ENCODE data around the gene ACOXL.

ACOXL gene

GRCh38 chr2:110858135-110858725 lies 125.9 kb downstream of the ACOXL start:
- DNase-seq, result no peak

DNA sequence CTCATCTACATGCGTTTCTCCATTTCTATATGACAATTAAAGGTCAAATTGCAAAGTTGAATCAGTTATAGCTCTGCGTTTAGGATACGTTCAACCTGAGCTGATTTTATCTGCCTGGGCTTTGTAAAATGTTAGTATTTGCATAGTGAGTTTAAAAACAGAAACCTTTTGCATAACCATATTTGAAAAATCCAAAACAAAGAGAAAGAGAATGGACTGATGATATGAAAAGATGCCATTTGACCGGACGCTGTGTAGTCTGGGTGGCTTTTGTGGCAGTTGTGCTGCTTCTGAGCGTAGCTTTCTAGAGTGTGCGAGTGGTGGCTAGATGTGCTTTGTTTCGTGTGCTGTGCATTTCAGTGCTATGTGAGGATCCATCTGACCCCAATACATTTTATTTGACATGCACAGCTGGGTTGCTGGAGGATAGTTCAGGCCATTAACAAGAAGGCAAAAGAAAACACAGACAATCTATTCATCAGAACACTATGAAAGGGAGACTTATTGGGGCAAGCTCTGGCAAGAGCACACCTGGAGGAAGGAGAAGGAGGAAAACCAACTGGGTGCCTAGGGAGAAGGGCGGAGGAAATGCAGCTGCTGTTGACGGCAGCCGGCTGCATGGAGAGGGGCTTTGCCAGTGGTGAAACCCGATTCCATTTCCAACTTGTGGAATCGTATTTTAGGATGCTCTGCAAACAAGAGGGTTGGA lies 126.8 kb downstream of the ACOXL start:
- no peak for DNase-seq

DNA sequence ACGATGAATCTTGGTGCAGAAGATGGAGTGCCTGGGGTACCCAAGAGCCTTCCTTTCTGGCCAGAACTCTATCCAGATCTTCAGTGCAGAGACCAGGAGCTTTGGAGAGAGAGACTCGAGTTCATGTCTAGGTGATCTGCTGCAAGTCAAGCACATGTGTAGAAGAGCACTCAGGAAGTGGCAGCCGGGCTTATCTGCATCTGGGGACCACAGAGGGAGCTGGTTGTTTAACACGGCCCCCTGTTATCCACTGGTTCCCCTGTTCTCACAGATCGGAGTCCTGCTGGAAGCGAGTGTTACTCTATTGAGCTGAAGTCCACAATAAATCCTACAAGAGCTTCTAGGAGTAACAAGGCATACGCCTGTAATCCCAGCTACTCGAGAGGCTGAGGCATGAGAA lies 128.3 kb downstream of the ACOXL start:
- no peak for DNase-seq

GRCh38 chr2:110861616-110862260 lies 129.4 kb downstream of the ACOXL start:
- DNase-seq, result no peak

- DNase-seq, result peak; percentile 26 to 57 (median 42)
These were observed 131.4 kb downstream of the ACOXL start for GRCh38 chr2:110863726-110864125.

DNA sequence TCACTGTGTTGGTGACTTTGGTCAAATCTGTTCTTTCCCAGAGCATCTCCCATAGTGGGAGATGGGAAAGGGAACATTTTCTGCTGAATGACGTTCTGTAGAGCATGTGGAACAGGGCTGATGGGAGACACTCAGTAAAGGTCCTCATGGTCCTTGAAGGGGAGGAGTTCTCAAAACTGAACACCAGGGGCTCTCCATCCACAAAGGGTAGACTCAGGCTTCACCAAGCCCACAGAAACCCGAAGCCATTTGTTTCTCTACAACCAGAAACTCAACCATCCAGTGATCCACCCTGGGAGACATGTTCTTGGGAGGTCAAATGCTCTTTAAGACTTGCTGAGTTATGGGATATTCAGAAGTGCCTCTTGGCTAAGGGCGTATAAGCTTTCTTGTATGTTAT lies 131.8 kb downstream of the ACOXL start:
- no peak for DNase-seq

DNA sequence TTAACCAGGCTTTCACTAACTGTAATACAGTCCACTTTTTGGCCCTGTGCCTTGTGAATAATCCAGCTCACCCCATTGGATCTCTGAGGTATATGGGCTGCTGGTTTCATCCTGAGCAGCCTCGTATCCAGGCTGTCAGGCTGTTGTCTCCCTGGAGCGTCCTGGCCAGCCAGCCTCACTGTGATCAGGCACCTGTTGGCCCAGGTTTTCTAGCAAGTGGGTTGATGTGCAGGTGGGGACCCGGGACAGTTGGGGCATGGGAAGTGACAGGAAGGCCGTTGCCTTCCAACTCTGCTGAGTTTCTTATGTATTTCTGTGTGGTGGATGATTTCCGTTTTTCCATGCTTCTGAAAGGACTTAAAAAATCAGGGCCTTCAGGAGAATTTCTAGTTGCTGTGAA lies 132.4 kb downstream of the ACOXL start:
- no peak for DNase-seq

GRCh38 chr2:110865188-110865587 lies 132.8 kb downstream of the ACOXL start:
- no peak for DNase-seq

GRCh38 chr2:110866045-110866444 lies 133.7 kb downstream of the ACOXL start:
- no peak for DNase-seq

GRCh38 chr2:110866466-110866865 lies 134.1 kb downstream of the ACOXL start:
- no peak for DNase-seq

DNA sequence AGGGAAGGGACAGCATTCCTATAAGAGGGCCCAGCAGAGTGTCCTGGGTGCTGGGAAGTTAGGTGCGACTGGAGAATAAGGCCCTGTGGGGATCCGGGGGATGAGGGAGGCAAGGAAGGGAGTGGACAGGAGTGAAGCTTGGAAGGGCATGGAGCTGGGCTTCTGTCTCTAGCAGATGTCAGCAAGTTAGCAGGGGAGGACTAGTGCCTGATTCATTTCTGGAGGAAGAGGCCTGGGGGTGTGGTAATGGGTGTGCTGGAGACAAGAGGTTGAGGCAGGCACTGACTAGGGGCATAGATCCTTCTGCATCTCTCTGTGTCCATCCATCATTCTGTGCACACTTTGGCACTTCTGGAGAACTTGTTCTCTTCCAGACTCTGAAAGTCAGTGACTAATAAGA lies 134.7 kb downstream of the ACOXL start:
- DNase-seq, result no peak

- DNase-seq, result no peak
These were observed 136.6 kb downstream of the ACOXL start for GRCh38 chr2:110868971-110869370.

DNA sequence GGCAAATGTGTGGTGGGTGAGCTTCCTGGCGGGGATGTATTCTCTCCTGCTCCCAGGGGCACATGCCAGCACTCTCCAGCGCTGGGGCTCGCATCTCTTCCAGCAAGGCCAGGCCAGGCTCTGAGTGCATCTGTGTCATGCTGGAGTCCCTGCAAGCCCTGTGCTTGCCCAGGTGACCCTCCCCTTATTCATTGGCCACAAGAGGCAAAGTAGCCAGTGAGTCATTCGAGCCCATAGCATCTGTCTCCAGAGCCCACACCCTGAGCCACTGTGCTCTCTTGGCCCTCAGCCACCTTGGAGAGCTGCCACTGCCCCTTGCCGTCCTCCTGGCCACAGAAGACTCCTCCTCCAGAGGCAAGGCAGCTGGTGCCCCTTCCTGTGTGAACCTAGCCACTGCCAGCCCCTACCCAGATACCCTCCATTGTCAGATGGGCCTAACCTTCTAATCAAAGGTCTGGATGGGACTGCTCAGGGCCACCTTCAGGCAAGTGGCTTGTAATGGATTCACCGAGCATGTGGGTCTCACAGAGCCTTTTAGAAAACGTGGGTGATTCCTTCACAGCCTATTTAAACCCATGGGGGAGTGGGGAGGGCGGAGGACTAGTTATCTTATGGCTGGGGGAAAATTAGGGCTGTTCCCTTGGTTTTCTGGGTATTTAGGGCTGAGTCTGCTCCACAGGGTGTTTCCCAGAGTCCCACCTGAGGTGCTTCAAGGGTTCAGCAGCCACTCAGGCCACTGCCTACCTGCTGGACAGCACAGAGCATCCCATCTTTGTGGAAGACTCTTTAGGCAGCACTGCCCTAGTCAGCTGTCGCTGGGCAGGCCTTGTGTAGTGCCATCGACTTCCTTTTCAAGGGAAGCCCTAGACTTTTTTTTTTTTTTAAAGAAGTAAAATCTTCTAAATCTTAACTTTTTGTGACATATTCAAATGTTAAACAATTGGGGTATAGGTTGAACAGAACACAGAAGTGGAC lies 137.4 kb downstream of the ACOXL start:
- peak in 2 of 4 experiments; percentile 18 for DNase-seq

DNA sequence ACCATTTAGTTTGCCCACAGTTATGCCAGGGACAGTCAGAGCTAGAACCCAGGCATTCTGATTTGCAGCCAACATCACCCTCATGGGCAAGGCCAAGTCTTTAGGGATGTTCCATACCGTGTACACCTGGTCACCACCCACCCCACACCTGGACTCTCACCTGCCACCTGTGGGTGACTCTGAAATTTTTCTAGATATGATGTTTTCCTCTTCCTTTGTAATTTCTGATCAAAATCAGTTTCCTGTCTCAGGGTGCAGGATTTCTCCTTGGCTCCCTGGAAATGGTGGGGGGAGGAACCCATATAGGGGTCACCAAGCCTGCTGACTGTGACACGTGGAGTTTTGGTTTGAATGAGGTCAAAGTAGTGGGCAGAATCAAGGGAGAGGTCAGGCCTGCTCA lies 138.2 kb downstream of the ACOXL start:
- no peak for DNase-seq

- peak in 3 of 4 experiments; percentile 26 to 37 (median 33) for DNase-seq
These were observed 139.3 kb downstream of the ACOXL start for GRCh38 chr2:110871637-110872036.

- no peak for DNase-seq
These were observed 140.1 kb downstream of the ACOXL start for GRCh38 chr2:110872521-110872920.

DNA sequence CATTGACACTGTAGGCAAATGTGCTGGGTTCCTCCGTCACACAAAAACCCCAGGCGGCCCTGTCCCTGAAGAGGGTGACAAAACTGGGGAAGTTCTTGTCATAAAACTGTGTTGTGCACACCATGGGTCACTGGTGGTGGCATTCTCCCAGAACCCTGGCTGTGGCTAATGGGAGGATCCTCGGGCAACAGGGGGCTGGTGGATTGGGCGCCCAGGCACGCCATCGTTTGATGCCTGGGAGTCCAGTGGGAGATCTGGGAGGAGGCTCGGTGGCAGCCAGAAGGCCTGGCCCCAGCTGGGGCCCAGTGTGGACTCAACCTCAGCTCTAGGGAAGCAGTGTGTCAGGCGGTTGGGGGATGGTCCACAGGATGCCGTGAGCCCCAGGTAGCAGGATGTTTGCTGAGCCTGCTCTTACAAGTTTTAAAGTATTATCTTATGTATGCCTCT lies 140.7 kb downstream of the ACOXL start:
- no peak for DNase-seq

DNA sequence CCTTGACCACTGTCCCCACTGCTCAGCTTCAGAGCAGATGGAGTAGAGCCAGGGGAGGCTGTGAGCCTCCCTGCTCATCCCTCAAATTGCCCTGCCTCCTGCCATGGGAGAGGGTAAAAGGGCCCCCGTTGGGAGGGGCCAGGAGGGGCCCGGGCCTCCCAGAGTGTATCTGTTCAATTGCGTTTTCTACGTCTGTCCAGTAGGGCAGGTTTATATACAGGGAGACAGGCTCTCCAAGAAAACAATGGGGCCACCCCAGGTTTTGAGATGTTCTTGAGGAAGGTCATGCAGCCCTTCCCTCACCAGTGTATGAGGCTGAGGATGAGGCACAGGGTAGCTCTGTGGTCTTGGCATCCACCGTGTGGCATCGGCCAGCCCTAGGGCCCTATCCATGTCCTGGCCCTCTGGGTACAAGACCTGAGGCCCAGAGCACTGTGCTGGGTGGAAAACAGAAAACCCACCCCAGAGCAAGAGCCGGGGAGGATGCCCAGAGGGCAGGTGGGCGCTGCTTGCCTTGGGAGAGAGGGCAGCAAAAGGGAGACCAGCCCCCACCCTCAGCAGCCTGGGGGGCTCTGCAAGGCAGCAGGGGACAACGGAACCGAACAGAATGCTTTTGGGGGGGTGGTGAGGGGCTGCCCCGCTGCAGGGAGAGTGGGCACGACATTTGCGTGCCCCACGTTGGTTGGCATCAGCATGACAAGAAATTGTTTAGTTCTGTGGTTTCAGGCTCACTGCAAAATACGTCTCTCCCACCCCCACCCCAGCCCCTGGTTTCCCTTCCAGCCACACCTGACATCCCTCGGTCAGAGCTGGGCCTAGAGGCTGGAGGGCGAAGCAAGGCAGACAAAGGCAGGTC lies 141.5 kb downstream of the ACOXL start:
- no peak for DNase-seq

GRCh38 chr2:110874453-110875383 lies 142.3 kb downstream of the ACOXL start:
- DNase-seq, result peak; percentile 42 to 77 (median 63)

GRCh38 chr2:110875384-110875725 lies 143.0 kb downstream of the ACOXL start:
- no peak for DNase-seq

Measured in suppressor macrophage (primary cell).